Keratinocyte (primary cell): ENCODE measurements around the gene APPL2.

Source experiments
- EZH2 ChIP-seq: IDR thresholded peaks from one replicate; pipeline ENCODE4 v1.6.1; 2012; ENCODE audit warnings: inconsistent platforms, mild to moderate bottlenecking, low read length, moderate library complexity
- TF ChIP-seq, protein P1 (sequence below), 3 experiments: IDR thresholded peaks in 1 of 3; conservative IDR thresholded peaks in 1 of 3; optimal IDR thresholded peaks in 1 of 3; 2 replicates in 2 of 3; 3 replicates in 1 of 3; pipeline versions ENCODE3 to v1.5.1; 2011; ENCODE audit warnings: low read length in 3 of 3, mild to moderate bottlenecking in 3 of 3, moderate library complexity in 2 of 3, control low read depth in 1 of 3, inconsistent platforms in 1 of 3; ENCODE audit not compliant: insufficient read depth in 2 of 3; ENCODE audit errors: extremely low read depth in 1 of 3

DNA sequence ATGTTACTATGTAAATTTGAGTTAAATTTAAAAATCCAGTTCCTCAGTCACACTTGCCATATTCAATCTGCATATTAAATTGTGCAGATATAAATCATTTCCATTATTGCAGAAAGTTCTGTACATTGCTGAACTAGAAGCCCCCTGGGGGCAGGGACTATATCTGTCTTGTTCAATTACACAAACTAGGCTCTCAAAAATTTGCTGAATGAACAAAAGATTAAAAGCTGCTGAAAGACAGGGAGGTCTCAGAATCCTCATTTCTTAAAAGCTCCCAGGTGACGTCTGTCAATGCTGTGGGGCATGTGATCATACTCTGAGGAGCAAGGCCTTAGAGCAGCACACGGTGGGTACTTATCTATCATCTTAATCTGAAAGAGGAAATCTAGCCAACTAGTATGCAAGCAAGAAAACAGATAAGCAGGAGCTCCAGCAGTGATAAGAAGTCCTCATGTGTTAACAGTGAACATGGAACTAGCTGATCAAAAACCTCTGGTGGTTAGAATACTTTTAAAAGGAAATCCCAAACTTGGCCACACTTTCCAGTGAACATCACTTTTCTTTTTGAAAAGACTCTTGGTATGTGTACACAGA lies 60.5 kb downstream of the APPL2 start:
- TF ChIP-seq, protein P1, sequence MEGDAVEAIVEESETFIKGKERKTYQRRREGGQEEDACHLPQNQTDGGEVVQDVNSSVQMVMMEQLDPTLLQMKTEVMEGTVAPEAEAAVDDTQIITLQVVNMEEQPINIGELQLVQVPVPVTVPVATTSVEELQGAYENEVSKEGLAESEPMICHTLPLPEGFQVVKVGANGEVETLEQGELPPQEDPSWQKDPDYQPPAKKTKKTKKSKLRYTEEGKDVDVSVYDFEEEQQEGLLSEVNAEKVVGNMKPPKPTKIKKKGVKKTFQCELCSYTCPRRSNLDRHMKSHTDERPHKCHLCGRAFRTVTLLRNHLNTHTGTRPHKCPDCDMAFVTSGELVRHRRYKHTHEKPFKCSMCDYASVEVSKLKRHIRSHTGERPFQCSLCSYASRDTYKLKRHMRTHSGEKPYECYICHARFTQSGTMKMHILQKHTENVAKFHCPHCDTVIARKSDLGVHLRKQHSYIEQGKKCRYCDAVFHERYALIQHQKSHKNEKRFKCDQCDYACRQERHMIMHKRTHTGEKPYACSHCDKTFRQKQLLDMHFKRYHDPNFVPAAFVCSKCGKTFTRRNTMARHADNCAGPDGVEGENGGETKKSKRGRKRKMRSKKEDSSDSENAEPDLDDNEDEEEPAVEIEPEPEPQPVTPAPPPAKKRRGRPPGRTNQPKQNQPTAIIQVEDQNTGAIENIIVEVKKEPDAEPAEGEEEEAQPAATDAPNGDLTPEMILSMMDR (optimal IDR thresholded peaks at IDR 0.05 in 1 of 3, IDR thresholded peaks at IDR 0.05 in 1 of 3, conservative IDR thresholded peaks at IDR 0.05 in 1 of 3; ENCODE audit: extremely low read depth in 1 of 3, insufficient read depth in 2 of 3, low read length in 3 of 3), result no peak
- no peak for TF ChIP-seq EZH2
